GM19455 (cell line): ENCODE measurements around the gene PPP2R2D.
"Not testable (repeated sequence)": the region's sequence is repeated elsewhere in the genome, so short reads cannot be mapped to it uniquely, and the experiment has no call there.

Experiments used
- ATAC-seq: cut with Tn5 transposase; IDR thresholded peaks from one replicate; pipeline ENCODE4 v1.9.1; 2021; ENCODE audit not compliant: unreplicated experiment

Gene PPP2R2D

DNA sequence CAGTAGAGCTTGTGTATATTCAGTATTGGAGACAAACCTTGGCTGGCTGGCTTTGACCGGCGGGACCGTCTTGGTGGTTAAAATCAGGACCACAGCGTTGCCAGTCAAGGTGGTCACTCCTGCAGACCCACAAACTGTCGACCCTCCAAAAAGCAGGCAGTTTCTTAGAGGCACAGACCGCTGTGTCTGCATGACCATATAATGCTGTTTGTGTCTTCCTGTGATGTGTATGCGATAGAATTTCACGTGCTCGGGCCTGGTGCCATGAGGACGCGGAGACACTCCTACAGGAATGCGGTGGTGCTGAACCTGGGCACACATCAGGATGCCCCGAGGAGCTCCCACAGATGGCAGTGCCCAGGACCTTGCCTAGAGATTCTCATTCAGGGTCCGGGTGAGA, 46.1 kb downstream of the PPP2R2D start:
- no peak for ATAC-seq

DNA sequence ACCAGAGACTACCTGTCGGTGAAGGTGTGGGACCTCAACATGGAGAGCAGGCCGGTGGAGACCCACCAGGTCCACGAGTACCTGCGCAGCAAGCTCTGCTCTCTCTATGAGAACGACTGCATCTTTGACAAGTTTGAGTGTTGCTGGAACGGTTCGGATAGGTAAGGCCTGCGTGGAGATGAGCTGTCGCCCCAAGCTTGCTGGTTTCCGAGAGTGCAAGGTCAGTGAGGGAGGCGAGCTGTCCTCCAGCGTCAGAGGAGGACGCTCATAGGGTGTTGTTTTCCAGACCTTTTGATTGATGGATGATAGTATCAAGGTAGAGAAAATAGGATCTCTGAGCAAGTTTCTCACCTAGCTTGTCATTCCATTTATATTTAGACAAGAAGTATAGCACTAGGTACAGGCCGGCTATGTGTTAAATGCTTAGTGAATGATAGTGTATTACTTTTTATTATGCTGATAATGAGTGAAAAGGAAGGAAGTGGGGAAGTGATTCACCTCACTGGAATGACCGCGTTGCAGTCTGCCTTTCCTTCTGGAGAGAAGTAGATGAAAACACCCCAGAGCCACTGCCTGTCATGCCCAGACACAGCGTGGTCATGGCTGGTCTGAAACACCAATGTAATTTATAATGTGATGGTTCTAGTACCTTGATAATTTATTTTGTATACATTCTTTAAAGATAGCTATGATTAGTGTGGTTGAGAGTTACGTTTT, 47.0 kb downstream of the PPP2R2D start:
- ATAC-seq, result no peak

DNA sequence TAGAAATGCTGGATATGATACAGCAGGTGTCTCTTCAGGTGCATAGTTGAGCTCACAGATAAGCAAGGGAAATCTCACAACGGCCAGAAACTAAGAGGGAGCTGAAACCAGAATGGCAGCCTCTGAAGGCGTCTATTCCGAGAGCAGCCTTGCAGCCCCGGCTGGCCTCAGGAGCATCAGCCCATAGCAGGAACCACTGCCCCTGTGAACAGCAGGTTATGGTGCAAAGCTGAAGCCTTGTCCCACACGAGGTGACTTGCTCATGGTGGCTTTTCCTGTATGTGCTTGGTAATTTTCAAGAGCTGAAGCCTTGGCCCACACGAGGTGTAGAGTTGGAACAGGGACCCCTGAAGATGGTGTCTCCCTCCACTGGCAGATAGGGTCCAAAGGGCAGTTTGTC, 47.7 kb downstream of the PPP2R2D start:
- no peak for ATAC-seq

DNA sequence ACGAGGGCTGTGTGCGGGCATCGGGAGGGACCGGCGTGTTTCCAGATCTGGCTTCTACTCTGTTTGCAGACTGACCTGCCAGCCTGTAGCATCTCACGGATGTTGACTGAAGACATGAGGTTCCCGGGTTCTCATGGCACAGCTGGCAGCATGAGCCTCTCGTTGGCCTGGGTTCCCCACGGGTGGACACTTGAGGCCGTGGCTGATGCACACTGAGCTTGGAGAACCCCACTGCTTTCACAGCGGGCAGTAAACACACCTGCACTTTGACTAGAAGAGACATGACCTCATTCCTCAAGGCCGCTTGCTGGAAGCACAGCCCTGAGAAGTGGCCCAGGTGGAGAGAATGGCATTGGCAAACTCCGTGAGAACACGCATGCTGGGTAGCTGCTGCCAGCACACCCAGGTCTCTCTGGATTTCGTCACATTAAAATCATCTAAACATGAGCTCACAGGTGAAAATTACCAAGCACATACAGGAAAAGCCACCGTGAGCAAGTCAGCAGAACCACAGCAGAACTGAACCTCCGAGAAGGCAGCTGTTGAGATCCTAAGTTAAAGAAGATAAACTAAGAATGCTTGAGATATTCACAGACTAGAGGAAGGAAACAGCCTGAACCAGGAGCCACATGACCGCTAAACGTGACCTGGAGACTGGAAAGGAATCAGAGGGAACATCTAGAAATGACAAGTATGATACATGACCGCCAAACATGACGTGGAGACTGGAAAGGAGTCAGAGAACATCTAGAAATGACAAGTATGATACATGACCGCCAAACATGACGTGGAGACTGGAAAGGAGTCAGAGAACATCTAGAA, 48.4 kb downstream of the PPP2R2D start:
- no peak for ATAC-seq

DNA sequence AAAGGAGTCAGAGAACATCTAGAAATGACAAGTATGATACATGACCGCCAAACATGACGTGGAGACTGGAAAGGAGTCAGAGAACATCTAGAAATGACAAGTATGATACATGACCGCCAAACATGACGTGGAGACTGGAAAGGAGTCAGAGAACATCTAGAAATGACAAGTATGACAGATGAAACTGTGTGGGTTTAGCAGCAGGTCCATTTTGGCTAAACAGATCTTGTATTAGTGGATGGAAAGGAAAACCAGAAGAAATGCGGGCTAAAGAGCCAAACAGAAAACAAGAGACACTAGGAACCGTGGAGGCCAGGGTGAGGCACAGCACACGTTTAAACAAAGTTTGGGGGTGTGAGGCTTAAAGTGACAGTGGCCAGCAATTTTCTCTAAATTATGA, 49.1 kb downstream of the PPP2R2D start:
- ATAC-seq, result not testable (repeated sequence)

DNA sequence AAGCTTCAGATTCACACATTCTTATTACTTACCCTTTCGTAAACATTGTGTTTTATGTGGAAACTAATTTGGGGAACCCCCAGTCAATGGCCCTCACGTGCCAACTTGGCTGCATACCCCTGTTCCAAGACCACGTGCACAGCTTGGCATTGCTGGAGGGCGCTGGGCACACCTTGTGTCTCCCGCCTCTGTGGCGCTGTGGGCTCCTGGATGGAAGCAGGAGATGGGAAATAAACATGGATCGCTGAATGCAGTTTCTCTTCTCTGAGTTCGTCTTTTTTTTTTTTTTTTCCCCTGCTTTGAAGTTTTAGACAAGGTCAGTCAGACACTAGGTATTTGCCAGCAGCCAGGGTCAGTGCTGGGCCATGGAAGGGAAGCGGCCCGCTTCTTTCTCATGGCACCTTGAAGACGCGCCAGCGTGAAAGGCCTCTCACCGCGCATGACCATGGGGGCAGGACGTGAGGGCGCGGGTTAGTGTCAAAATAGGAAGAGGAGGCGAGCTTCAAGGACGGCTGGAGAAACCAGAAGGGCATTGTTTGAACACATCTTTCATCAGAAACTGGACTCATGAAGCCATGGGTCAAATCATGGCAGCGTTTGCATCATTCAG, 53.7 kb downstream of the PPP2R2D start:
- ATAC-seq, result no peak

DNA sequence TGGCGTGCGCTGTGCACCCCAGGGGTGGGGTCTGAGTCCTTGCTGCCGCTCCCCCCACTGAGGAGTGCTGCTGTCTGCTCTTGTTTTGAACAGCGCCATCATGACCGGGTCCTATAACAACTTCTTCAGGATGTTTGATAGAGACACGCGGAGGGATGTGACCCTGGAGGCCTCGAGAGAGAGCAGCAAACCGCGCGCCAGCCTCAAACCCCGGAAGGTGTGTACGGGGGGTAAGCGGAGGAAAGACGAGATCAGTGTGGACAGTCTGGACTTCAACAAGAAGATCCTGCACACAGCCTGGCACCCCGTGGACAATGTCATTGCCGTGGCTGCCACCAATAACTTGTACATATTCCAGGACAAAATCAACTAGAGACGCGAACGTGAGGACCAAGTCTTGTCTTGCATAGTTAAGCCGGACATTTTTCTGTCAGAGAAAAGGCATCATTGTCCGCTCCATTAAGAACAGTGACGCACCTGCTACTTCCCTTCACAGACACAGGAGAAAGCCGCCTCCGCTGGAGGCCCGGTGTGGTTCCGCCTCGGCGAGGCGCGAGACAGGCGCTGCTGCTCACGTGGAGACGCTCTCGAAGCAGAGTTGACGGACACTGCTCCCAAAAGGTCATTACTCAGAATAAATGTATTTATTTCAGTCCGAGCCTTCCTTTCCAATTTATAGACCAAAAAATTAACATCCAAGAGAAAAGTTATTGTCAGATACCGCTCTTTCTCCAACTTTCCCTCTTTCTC, 55.0 kb downstream of the PPP2R2D start:
- ATAC-seq, result no peak

DNA sequence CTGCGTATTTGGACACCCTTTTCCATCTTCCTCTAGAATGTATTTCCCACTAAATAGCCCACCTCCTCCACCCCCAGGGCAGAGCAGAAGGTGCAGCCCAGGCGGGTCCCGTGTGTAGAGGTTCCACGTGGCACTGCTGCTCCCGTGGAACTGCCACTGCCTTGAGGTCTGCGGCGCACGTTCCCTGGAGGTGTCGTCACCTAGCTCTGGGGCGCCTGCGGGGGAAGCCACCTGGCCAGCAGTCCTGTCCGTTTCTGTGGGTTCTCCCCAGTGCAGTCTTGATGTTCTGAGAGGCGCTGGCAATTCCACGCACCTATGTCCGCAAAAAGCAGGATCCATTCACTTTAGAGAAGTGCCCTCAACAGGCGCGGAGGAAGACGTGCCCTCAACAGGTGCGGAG, 59.0 kb downstream of the PPP2R2D start:
- no peak for ATAC-seq

DNA sequence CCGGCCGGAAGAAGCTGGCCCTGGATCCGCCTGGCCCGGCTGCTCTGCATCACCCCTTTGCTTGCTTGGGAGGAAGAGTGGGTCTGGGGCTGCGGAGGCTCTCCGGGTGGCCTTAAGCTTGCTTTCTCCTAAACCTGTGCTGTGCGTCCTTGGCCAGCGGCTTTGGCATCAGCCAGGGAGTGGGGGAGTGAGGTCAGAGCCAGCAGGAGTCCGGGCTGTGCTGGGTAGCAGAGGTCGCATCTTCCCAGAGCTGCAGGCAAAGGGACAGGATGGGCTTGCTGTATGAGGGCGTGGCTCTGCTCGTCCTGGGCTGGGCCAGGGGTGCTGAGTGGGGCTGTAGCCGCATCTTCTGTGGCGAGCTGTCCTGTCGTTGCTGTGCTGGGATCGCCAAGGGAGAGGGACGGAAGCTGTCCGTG, 59.8 kb downstream of the PPP2R2D start:
- ATAC-seq, result no peak

DNA sequence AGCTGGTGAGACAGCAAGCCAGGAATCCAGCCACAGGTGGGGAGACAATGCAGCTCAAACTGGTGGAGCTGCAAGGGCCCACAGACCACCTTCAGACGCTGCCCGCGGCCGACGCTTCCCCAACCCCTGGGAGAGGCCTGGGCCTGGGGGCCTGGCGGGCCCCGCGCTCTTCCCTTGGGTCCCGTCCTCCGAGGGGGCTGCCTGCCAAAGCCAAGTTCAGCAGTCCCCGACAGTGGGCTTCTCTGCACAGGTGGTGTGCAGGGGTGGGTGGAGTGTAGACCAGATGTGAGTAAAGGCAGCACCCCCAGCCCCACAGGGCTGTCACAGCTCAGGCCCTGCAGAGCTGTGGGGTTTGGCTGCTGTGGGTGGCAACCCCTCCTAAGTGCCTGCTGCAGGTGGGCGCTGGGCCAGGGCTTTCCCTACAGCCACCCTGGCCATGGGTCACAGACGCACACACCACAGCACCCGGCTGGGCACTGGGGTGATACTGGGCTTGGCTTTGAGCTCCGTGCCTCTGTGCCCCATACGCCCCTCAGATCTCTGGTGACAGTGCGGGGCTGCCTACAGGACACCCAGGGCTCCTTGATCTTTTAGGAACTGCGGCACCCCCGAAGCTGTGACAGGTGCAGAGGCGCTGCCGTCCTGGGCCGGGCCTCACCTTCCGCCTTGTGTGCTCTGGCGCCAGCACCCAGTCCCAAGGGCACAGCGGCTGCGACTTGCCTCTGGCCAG, 60.4 kb downstream of the PPP2R2D start:
- no peak for ATAC-seq

DNA sequence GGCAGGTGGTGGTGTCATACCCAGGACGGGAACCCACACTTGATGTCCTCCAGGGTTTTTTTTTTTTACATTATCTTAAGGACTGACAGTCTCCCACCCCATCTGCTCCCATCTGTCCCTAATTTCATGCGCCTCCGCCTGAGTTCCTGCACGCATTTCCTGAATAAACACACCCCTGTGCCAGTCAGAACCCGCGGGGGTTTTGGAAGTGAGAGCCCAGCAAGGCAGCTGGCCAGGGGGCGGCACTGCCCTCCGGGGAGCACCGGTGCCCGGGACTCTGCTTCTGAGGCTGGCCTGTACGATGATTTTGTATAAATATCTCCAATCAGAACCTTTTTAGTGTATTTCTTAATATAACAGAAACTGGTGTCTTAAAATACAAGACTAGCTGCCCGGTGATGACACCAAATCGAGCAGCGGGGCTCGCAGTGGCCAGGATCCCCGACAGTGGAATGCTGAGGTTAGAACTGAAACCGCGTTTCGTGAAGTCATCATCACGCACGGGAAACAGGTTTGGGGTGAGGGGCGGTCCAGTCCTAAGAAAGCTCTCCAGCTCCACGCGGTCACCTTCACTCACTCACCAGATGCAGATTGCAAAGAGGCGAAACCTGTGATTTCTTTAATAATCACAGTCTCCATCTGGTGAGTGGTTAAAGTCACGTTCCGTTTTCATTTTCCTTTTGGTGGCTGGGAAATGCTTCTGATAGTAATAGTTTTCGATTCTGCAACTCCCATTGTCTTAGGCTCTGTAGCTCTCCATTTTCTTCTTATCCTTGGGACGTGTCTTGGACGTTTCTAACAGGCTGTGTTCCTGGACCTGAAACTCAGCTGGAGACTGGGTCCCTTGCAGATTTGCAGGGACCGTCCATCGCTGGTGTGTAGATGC, 61.2 kb downstream of the PPP2R2D start:
- ATAC-seq, result no peak

DNA sequence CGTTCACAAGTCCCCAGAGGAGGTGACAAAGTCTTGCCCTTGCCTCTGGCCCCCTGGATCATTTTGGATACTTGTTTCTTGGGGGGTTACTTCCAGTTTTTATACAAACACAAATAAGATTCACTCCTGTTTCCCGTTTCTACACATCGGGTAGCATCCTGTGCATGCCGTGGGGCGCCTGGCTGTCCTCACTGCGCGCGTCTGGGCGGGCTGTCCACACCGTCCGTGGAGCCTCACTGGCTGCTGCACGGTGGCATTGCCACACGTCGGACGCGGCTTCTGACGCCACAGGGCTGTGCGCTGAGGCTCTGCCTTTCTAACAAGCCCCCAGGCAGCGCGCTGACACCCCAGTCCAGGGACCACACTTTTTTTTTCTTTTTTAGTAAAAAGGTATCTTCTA, 62.5 kb downstream of the PPP2R2D start:
- ATAC-seq, result no peak

DNA sequence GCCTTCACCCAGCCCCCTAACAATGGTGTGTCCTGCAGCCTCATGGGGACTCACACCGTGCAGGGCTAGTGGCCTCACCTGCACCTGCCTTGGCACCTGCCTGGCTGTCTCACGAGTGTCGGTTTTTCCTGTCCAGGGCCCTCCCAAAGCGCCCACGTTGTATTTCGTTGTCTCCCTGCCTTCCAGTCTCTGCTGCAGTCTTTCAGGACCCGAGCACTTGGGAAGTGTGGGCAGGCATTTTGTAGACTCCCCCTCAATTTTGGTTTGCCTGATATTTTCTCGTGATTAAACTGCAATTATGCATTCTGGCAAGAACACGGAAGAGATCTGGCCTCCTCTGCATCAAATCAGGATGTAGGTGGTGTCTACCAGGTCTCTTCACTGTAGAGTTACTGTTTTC, 63.0 kb downstream of the PPP2R2D start:
- no peak for ATAC-seq

DNA sequence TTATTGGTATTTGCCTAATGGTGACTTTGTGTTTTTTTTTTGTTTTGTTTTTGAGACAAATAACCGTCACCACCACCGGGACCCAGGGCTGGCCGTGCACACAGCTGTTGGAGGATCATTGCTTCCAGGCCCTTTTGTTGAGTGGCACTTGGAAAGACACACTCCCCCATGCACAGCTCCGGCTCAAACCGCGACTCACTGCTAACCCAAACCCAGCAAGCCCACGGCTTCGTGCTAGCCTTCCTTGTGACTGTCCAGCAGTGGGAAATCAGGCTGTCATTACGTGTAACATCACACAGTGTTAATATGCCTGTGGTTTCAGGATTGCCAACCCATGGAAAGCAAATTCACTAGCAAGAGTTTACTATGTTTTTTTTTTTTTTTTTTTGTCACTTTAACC, 63.5 kb downstream of the PPP2R2D start:
- ATAC-seq, result no peak

DNA sequence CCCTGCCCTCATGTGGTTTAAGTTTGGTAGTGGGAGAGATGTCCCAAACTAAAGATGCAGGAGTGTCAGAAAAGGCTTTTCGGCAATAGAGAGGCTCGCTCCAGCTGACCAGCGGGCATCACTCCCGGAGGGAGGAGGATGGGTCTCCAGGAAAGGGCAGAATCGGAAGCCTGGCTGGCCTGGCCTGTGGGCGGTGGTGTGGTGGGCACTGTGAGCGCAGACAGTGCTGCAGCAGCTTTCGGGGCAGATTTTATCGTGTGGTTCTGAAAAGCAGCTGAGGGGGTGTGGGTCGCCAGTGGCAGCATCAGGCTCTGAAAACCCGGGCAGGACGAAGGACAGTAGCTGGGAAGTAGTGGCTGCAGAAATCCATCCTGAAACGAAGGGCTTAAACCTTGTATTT, 68.1 kb downstream of the PPP2R2D start:
- ATAC-seq, result no peak

DNA sequence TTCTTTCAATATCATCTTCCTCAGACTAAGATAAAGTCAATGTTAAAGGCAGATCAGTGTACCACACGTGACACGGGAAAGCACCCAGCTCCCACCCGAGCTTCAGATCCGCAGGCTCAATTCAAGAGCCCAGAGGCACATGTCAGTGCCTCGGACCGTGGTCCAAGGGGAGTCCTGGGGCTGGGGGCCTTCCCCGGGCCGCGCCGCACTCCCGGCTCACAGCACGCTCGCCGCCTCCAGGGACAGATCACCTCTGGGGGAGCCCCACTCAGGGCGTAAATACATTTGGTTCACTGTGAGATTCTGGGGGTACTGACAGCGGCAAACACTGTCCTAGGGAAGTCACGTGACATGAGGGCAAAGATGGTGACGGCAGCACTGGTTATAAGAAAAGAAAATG, 70.1 kb downstream of the PPP2R2D start:
- ATAC-seq, result no peak

DNA sequence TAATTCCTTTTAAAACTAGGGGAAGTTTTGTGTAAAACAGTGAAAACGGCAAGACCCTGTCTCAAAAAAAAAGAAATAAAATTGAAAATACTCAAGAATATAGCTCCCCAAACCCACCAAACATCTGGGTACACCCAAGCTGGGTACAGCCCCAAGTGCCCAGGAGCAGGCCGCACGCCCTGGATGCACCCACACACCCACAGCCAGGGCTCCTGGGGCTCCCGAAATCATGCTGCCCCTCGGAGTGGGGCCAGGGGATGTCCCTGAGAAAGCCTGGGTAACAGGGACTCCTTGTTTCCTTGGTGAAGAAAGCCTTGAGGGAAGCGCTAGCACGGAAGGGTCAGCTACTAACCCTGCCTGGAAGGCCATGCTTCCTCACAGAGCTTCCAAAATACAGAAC, 70.8 kb downstream of the PPP2R2D start:
- ATAC-seq, result no peak

DNA sequence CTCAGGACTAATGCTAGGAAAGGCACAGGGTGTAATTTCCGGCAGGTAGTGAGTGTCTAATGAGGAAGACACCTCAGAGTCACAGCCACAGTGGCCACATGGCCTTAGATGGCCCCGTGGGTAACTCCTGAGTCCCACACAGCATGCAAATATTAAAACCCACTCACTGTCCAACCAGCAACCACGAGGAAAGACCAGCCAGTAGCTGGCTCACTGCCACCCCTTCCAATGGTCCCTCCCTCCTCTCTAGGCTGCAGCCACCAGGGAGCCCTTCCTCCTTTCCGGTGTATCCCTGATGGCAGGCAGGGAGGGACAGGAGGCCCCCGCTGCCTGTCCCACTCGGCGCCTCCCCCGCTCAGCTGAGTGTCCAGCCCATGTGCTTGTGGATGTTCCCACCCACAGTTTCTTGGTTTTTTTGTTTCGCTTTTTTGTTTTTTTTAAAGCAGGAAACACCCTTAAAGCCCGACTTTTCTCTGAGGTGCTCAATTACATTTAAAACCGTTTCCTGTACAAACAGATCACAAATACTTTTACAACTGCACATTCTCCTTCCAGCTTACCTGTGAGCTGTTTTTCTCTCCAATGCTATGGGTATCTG, 71.8 kb downstream of the PPP2R2D start:
- ATAC-seq, result no peak

DNA sequence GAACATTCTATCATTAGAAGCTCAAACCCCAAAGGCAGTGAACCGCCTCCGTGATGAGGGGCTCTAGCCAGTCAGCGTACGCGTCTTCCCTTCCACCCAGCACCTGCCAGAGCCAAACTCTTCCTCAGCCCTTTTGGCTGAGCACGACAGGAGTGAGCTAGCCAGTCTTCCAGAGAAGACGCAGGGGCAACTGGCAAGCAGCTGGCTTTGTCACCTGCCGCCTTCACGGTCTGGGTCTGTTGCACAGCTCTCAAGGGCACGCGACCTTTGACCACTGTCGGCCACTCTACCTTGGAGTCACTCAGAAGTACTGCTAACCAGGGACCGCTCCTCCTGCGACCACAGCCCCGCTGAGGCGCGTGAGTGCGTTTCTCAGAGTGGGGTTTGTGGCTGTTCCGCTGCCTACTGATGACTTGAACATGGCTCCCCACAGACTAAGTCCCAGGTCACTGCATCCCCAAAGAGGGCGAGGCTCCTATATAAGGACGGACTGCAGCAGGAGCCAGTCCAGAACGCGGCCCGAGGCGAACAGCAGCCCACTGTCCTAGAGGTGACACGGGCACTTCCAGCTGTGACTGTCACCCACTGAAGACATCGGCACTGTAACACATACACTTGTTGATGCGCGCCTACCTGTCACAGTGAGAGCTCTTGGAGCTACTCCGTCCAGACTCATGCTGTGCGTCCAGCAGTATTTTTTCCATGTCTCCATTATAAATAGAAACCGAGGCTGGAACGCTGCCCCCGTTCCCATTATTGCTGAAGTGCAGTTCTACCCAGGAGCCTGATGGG, 72.5 kb downstream of the PPP2R2D start:
- no peak for ATAC-seq
